Stimulated activated CD8-positive, alpha-beta memory T cell treated with anti-CD3 and anti-CD28 coated beads, Interleukin-2, amount 100 ng/mL, for 48 hours (primary cell): Measurements from ENCODE around the gene EI24.
"Not testable (repeated sequence)": the region's sequence is repeated elsewhere in the genome, so short reads cannot be mapped to it uniquely, and the experiment has no call there.

ENCODE experiments used
- DNase-seq, 2 donors: peaks; one replicate each; pipeline ENCODE4 v3.0.0-alpha.2; 2020; ENCODE audit warnings: low read depth in 2 of 2

Gene EI24

DNA sequence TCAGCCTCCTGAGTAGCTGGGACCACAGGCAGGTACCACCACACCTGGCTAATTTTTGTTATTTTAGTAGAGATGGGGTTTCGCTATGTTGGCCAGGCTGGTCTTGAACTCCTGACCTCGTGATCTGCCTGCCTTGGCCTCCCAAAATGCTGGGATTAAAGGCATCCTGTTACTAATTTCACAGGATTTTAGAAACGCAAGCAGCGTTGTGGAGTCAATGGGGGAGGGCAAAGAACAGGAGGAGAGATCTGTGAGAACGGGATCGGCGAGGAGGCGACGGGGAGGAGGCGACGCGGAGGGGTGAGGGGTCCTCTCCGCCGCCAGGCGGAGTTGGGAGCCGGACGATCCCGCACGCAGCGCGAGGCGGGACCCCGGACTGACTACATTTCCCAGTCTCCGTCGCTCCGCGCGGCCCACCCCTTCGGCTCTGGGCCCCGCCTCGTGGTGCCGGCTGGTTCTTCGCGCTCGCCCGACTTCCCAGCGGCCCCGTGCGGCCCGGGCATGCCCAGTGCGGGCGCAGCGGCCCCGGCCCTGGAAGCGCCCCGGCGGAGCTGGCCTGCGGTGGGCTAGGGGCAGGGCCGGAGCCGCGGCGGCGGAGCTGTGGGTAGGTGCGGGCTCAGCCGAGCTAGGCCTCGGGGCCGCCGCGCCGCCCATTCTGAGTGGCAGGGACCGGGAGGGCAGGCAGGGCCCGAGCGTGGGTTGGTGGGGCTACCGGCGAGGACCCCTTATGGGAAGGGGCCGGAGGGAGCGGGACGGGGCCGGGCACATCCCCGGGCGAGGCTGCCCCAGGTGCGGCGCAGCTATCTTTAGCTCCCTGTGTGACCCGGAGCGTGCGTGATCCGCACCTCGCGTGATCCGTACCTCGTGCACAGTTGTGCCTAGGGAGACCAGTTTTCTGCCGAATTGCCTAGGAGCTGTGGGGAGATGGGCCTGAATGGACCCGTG is at the start of gene EI24:
Gene EI24 (plus strand): TSS at position 508 of the 945 bp plus-strand sequence. CDS start 3,051 bp downstream, outside the sequence.
- peak; percentile 84 to 89 for DNase-seq

DNA sequence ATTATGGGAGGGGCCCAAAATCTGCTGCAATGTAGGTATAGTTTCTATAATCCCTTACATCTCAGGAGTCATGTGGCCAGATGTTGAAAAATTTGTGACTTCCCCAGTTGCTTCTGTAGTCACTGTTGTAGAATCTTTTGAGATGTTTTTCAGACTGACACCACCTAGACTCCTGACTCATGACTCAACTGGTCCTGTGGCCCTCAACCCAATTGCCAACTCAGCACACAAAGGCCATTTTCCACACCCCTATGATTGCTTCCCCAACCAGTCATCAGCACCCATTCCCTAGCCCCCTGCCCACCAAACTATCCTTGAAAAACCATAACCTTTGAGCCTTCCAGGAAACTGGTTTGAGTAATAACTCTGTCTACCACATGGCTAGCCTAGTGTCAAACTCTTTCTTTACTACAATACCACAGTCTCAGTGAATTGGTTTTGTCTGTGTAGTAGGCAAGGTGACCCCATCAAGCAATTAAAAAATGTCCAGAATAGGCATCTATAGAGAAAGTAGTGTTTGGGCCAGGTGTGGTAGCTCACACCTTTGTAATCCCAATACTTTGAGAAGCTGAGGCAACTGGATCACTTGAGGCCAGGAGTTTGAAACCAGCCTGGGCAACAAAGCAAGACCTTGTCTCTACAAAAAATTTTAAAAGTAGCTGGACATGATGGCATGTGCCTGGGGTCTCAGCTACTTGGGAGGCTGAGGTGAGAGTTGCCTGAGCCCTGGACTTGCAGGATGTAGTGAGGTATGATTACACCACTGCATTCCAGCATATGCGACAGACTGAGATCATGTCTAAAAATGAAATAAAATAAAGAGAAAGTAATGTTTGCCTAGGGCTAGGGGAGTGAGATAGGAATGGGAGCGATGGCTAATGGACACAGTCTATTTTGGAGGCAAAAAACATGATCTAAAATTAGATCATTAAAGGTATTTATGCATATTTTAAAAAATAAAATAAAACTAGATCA is 49.1 kb upstream of the EI24 start:
- DNase-seq = no peak

DNA sequence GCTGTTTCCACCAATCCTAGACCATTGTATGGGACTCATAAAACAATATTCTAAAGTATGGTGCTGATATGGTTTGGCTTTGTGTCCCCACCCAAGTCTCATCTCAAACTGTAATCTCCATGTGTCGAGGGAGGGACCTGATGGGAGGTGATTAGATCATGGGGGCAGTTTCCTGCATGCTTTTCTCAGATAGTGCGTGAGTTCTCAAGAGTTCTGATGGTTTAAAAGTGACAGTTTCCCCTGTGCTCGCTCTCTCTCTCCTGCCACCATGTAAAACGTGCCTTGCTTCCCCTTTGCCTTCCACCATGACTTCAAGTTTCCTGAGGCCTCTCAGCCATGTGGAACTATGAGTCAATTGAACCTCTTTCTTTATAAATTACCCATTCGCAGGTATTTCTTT is 44.0 kb upstream of the EI24 start:
- no peak for DNase-seq

DNA sequence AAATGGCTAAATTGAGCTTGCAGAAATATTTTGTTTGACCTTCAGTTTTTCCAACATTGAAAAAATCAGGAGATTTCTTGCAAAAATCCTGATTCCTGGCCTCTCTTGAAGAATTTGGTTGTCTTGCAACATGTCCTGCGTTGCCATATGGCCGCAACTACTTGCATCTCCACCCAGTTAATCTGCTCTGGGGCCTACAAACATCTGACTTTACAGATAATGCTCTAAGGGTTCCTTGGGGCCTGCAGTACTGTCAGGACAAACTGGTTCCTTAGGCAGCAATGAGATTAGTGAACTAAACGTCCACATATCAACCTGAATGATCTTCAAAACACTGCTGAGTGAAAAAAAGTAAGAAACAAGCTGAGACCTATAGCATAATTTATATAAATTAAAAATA is 36.6 kb upstream of the EI24 start:
- no peak for DNase-seq

DNA sequence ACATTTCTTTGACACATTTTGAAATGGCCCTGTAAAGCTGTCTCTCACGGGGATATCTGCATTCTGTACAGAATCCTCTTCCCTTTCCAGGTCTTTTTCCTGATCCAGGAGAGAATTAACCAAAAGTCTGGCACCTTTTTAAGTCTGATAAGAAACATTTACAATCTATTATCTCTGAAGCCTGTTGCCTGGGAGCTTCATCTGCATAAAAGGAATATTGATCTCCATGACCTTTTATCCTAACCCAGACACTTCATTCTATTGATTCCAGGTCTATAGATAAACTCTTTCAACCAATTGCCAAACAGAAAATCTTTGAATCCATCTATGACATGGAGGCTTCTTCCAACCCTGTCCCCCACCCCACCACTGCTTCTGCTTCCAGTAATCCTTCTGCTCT is 33.7 kb upstream of the EI24 start:
- no peak for DNase-seq

DNA sequence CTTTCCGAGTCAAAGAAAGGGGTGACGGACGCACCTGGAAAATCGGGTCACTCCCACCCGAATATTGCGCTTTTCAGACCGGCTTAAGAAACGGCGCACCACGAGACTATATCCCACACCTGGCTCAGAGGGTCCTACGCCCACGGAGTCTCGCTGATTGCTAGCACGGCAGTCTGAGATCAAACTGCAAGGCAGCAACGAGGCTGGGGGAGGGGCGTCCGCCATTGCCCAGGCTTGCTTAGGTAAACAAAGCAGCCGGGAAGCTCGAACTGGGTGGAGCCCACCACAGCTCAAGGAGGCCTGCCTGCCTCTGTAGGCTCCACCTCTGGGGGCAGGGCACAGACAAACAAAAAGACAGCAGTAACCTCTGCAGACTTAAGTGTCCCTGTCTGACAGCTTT is 32.4 kb upstream of the EI24 start:
- not testable (repeated sequence) for DNase-seq

DNA sequence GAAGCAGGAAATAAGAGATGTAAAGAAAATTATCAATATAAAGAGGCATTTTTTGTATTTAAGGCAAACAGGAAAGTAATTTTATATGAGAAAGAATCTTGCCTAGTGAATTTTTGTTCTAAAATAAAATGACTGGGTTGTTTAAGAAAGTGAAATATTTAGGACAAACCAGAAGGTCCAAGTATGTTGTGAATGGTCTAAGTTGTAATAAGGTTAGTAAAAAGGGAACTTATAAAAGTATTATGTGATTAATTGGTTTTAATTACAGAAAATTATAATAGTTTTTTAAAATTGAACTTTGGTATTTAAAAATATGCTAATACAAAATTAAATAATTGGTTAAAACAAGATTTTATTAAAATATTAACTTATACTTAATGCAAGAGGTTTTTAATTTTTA is 26.6 kb upstream of the EI24 start:
- no peak for DNase-seq

DNA sequence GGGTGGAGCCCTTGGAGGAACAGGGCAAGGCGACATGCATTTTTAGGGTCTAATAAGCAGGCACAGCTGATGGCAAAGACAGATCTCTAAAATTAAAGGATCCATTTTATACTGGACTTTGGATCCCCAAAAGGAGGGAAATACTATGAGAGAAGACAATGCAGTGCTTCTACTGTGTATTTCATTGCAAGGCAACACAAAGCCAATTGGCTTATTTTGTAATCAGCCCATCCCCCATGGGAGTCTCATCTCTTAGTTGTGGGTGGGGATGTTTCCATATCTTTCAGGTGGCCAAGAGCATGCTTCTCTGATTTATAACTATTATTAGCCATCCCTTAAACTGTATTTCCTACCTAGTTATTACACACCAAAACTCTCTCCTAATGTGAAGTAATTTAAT is 18.5 kb upstream of the EI24 start:
- no peak for DNase-seq

DNA sequence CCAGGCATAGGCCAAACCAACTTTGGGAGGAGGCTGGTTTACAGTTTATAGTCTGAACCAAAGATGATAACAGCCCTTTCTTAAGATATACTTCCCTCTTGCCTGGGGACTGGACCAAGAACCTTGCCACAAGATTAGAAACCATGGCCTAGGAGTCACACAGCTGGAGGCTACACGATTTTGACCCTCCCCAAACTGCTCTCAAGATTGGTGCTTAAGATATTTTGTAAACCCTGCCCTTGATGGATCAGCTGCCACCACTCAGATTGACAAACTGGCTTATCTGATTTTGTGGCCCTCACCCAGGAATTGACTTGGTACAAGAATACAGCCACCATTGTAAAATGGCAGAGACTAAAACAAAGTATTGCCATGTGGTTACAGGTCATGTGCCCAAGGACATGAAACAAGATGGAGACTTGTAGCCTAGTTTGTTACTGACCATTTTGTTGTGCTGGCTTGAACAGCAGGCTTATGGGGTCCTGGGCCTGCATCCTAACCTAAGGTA is 17.4 kb upstream of the EI24 start:
- DNase-seq = no peak

DNA sequence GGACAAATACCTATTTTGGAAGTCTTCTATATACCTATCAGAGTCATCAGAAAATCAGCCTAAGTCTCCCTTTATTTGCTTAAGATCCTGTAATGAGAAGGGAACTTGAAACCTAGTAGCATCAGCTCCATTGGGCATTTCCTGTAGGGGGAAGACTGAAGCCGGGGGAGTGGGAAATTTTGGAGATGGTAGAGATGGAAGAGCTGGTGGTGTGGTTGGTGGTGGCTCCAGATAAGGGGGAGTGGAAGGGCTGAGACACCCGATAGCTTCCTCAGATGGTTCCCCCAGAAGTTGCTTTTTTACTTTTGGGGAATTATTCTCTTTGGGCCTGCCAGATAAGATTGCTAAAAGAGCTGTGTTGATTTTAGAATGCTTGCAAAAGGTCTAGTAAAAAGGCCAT is 16.4 kb upstream of the EI24 start:
- no peak for DNase-seq

DNA sequence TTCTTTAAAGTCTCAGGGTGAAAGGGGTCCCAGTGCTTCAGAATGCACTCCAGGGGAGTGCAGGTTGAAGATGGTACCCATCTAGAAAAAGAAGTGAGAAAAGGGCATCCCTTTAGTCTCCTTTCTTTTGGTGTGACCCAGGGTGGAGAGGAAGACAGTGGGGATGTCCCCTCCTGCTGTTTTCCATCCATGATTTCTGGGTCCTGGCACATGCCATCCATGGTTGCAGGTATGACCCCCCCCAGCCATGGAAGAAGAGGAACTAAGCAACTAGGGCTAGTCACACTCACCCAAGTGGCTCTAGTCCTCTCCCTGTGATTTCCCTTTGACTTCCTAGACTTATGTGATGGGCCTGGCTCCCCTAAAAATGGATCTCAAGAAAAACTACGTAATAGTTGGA is 15.9 kb upstream of the EI24 start:
- no peak for DNase-seq

DNA sequence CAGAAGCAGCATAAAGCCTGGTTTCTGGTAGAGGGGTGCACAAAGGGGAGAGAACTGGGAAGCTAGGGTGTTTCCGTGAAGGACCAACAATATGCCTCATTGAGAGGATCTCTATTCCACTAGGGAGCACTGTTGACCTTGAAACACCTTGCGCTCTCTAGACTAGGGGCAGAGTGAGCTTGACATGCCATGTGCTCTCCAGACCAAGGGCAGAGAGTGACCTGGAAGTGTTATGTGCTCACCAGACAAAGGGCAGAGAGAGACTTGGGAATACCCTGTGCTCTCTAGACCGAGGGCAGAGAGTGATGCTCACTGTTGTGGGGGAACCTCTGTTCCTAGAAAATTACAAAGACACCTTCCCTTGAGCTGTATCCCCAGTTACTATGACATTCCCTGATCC is 15.2 kb upstream of the EI24 start:
- DNase-seq = no peak

DNA sequence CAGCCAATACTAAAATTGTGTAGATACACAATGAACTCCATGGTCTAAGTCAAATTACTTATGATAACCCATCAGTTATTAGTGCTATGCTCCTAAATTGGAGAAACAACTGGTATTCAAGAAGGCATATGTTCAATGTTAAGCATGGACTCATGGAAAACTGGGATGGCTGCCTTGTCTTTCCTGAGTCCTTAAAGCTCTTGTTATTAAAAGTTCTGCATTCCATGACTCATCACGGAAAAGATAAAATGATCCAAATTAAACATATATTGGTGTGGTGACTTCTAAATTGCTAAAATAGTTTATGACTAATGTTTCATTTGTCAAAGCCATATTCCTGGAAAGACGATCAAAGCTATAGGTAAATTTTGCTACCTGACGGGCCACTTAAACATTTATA is 9.4 kb upstream of the EI24 start:
- DNase-seq = no peak

DNA sequence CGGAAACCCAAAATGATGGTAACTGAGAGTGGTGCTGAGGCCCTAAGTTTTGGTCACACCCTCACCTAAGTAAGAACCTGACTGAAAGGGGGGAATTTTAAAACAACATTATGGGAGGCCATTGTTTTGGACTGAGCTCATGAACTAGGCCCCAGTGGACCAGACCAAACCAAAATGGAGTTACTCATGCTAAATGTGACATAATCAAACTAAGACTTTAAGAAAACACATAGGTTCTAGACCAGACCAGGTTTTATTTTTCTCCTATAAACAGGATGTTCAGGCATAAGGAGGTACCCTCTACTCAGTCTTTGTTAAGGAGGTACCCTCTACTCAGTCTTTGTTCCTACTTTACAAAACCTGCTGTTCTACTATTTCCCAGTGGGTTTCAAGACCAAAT is 7.4 kb upstream of the EI24 start:
- DNase-seq = no peak

DNA sequence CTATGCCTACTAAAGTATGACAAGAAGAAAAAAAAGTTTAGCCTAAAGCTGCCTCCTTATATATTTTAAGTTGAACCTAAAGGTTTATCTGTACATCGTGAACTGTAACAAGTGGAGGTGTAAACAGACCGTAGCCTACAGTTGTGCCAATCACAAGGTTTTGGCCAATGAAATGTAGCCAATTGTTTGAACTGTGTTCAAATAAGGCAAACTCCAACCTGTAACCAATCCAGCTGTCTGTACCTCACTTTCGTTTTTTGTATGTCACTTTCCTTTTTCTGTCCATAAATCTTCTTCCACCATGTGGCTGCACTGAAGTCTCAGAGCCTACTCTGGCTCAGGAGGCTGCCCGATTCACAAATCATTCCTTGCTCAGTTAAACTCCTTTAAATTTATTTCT is 6.8 kb upstream of the EI24 start:
- DNase-seq = no peak

DNA sequence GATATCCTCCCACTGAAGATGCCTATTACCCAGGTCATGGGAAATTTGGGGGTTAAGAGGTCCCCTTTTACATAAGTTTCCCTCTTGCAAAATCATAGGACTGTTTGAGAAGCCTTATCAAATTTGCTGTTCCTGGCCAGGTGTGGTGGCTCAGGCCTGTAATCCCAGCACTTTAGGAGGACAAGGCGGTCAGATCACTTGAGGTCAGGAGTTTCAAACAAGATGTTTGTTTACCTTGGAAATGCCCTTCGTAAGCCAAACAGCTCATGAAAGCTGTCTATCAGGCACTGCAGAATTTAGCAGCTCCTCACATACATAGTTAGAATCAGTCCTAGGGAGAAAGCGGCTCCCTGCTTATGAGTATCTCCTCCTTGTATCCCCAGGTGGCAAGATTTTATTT is 4.9 kb upstream of the EI24 start:
- DNase-seq = no peak

DNA sequence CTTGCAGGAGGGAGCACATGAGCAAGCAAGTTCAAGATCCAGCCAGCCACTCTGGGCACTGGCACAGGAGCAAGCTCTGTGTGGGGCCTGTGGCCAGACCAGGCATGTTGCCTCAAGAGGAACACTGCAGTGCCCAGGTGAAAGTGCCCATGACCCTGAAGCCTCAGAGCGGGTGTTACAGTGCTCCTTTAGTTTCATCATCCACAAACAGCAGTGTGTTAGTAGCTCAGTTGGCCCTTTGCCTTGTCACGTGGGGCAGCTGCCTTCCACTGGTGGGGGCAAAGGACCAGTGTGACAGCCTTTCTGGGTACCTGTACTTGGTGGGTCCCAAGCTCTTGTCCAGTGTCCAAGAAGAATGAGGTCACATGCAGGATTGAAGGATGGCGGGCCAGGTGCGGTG is 3.0 kb upstream of the EI24 start:
- DNase-seq = no peak

DNA sequence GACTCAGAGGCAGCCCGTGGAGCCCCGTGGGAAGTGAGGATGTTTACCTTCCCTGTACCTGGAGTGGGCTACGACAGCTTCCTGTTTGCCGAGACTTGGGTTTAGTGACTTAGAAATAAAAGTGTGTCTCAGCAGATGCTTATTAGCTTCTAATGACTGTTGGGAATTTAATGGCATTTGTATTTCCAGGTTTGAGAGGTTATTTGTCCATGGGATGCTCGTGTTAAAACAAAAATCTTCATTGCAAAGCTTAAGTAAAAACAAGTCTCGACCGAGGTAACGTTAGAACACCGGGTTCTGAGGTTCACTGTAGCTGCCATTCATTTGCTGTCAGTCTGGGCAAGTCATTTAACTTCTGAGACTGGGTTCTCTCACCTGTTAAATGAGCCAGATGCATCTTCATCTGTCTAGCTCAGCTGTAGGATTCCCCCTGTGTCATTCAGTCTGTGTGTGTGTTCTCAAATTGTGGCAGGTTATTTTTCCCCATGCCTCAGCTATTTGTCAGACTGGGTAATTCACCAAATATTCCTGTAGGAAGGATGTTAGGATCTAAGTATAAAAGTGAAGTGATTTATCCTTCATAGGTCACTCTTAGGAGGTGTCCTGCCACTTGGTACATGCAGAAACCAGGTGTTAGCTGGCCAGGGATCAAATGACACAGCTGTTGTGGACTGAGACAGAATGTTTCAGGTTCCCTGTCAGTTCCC is 791 bp downstream of the EI24 start:
- DNase-seq = no peak

DNA sequence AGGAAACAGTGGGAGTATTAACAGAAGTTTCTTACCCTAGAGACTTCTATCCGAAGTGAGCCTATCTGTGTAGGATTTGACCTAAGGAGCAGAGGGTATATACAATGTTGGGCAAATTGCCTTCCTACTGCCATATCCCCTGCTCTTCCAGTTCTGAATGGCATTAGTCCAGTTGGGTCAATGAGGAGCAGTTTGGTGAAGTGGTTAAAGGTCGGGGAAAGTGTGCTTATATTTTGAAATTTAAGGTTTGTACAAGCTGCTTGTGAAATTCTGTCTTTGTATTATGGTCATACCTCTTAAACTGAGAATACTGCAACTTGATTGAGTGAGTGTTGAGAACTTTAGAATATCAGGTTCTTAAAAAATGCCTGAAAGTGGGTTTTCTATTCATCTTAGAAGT is 1.7 kb downstream of the EI24 start:
- DNase-seq = no peak

DNA sequence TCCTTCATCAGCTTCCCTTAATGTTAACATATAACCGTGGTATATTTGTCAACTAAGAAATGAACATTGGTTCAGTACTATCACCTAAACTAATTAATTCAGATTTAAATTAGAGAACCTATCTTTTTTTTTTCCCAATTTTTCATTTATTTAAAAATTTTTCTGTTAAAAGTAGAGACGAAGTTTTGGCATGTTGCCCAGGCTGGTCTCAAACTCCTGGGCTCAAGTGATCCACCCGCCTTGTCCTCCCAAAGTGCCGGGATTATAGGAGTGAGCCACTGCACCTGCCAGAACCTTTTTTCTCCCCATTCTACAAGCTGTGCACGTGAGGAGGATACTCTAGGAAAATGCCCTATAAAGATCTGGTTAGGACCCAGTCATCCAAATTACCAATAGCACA is 3.6 kb downstream of the EI24 start:
- DNase-seq = no peak

DNA sequence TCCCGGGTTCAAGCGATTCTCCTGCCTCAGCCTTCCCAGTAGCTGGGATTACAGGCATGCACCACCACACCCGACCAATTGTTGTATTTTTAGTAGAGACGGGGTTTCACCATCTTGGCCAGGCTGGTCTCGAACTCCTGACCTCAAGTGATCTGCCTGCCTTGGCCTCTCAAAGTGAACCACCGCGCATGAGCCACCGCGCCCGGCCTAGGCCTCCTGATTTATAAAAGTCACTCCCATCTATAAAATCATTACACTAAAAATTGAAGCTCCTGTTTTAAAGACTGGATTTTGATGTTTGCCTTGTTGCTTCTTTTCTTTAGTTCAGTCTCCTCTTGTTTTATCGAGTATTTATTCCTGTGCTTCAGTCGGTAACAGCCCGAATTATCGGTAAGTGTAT is 7.9 kb downstream of the EI24 start:
- DNase-seq = not testable (repeated sequence)

DNA sequence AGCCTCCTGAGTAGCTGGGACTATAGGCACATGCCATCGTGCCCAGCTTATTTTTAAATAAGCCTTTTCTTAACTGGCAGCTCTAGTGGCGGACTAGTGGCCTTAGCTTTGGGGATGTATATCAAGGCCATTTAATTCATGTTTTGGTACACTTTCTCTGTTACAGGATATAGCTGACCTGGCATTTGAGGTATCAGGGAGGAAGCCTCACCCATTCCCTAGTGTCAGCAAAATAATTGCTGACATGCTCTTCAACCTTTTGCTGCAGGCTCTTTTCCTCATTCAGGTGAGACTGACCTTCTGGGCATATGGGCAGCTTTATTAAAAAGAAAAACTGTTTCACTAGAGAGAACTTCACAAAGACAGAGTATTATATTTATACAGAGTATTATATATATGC is 9.5 kb downstream of the EI24 start:
- no peak for DNase-seq
